ENCODE data around the gene SRXN1.

Gene SRXN1

DNA sequence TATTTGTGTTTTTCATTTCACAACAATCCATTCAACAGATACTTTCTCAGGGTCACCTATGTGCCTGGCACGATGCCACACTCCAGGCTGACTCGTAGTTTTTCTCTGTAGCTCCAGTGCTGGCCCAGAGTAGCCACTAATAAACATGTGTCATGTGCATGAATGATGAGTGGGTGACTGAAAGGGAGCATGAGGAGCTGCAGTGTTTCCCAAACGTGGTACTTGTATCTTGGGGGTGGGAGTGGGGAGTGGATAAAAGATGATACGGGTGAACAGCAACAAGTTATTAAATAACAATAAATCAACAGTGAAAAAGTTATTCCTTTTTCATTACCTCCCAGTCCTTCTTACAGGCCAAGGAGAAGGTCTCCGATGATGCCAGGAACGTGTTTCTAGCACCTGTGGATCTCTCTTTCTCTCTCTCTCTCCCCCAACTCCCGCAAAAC lies 17.1 kb downstream of the SRXN1 start:
- Histone ChIP-seq H3K9ac (ENCODE audit: low read depth in 1 of 2, low read length in 2 of 2) (no peak overlapping the region), H3K4me1 (ENCODE audit: control insufficient read depth in 2 of 2, insufficient read depth in 2 of 2, low read length in 2 of 2) (no peaks in the 10 kb centered on the region), H3K27ac (ENCODE audit: low read depth in 2 of 2, low read length in 2 of 2) (no peak overlapping the region), H3K9me3 (ENCODE audit: control insufficient read depth in 2 of 2, low read length in 2 of 2) (no peaks in the 10 kb centered on the region), H3K36me3 (ENCODE audit: control insufficient read depth in 2 of 2, insufficient read depth in 2 of 2, low read length in 2 of 2) (no peaks in the 10 kb centered on the region), H3K27me3 (ENCODE audit: control insufficient read depth in 2 of 2, insufficient read depth in 2 of 2, low read length in 2 of 2) (peaks cover 0 to 6% of the 10 kb centered on the region in 2 donors), H3K4me3 (ENCODE audit: low read length in 2 of 2) (no peak overlapping the region)

DNA sequence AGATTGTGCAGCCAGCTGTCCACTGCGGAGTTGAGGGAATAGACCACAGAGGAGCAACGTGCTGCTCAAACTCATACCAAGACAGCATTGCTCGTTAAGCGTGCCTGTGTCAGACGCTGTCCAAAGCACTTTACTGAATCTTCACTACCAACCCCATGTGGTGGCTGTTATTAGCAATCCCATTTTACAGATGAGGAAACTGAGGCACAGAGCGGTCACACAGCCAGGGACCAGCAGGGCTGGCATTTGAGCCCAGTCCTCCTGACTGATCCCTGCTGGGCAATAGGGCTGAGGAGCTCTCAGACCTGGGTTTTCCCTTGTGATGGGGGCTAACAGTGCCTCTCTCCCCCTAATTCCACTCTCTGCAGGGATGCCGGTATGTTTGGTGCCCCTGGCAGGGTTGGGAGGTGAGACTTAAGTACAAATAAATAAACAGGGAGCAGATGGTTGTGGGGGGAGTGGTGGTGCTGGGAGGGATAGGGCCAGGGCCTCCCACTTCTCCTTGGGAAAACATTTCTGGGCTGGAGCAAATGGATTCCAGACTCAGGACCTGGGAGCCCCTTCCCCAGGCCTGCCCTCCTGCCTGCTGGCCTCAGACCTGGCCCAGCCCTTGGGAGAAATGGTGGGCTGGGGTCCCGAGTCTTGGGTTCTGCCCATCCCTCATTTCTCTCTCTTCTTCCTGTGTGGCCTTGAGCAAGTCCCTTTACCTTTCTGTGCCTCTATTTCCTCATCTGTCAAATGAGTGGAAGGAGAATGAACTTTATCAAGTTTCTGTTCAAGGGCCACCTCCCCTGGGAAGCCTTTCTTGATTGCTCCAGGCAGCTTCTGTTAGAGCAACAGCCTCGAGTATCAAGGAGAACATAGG lies 17.7 kb downstream of the SRXN1 start:
- no peak overlapping the region for H3K27ac ChIP-seq (ENCODE audit: low read depth in 2 of 2, low read length in 2 of 2)
- H3K4me1 ChIP-seq (ENCODE audit: control insufficient read depth in 2 of 2, insufficient read depth in 2 of 2, low read length in 2 of 2): no peaks in the 10 kb centered on the region
- H3K36me3 ChIP-seq (ENCODE audit: control insufficient read depth in 2 of 2, insufficient read depth in 2 of 2, low read length in 2 of 2): no peaks in the 10 kb centered on the region
- H3K9me3 ChIP-seq (ENCODE audit: control insufficient read depth in 2 of 2, low read length in 2 of 2): no peaks in the 10 kb centered on the region
- H3K9ac ChIP-seq (ENCODE audit: low read depth in 1 of 2, low read length in 2 of 2): no peak overlapping the region
- H3K27me3 ChIP-seq (ENCODE audit: control insufficient read depth in 2 of 2, insufficient read depth in 2 of 2, low read length in 2 of 2): peaks cover 0 to 6% of the 10 kb centered on the region in 2 donors
- H3K4me3 ChIP-seq (ENCODE audit: low read length in 2 of 2): no peak overlapping the region

DNA sequence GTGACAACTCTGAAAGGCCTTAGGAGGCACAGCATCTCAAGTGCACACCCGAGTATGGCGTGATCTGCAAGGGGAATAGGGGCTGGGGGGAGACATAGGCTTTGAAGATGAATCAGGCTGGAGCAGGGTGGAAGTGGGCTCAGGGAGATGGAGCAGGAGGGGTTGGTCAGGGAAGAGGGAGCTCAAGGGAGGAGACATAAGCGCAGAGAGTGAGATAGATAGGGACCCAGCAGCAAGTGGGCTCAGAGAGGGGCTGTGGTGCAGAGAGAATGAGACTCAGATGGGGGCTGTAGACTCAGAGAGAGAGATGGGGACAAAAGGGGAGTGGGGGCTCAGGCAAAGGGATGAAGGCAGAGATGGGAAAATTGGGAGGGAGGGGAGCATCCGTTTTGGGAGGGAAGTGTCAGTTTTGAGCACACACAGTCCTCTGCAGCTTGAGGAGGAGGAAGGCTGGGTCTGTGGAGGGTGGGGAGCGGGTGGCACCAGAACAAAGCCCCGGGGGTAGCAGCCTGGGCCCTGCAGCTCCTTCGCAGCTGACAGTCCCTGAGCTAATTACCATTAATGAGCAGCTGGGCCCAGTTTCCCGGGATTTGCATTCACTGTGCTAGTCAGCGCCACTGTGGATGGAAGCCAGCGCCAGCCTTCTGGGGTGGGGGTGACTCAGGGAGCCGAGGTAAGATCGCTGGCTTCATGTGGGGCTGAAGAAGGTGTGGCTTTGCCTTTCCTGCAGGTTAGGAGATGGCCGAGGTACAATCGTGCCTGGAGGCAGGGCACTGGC lies 18.7 kb downstream of the SRXN1 start:
- Histone ChIP-seq H3K9me3 (ENCODE audit: control insufficient read depth in 2 of 2, low read length in 2 of 2) (no peaks in the 10 kb centered on the region), H3K9ac (ENCODE audit: low read depth in 1 of 2, low read length in 2 of 2) (no peak overlapping the region), H3K4me1 (ENCODE audit: control insufficient read depth in 2 of 2, insufficient read depth in 2 of 2, low read length in 2 of 2) (no peaks in the 10 kb centered on the region), H3K36me3 (ENCODE audit: control insufficient read depth in 2 of 2, insufficient read depth in 2 of 2, low read length in 2 of 2) (no peaks in the 10 kb centered on the region), H3K27me3 (ENCODE audit: control insufficient read depth in 2 of 2, insufficient read depth in 2 of 2, low read length in 2 of 2) (peaks cover 0 to 6% of the 10 kb centered on the region in 2 donors), H3K4me3 (ENCODE audit: low read length in 2 of 2) (no peak overlapping the region), H3K27ac (ENCODE audit: low read depth in 2 of 2, low read length in 2 of 2) (no peak overlapping the region)

DNA sequence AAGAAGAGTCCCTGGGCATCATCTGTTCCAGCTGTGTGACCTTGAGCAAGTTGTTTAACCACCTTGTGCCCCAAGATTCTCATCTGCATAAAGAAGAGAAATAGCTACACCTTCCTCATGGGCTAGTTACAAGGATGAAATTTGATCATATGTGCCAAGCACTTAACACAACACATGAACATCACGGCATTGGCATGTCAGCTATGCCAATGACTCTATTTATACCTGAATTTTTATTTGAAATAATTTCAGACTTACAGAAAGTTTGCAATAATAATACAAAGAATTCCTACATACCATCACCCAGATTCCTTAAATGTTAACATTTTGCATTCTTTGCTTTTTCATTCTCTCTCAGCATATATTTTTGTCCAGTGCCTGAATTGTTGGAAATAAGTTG lies 21.9 kb downstream of the SRXN1 start:
- peaks cover 0 to 8% of the 10 kb centered on the region in 2 donors for H3K27me3 ChIP-seq (ENCODE audit: control insufficient read depth in 2 of 2, insufficient read depth in 2 of 2, low read length in 2 of 2)
- no peak overlapping the region for H3K4me3 ChIP-seq (ENCODE audit: low read length in 2 of 2)
- H3K4me1 ChIP-seq (ENCODE audit: control insufficient read depth in 2 of 2, insufficient read depth in 2 of 2, low read length in 2 of 2): no peaks in the 10 kb centered on the region
- H3K27ac ChIP-seq (ENCODE audit: low read depth in 2 of 2, low read length in 2 of 2): no peak overlapping the region
- H3K9ac ChIP-seq (ENCODE audit: low read depth in 1 of 2, low read length in 2 of 2): no peak overlapping the region
- H3K9me3 ChIP-seq (ENCODE audit: control insufficient read depth in 2 of 2, low read length in 2 of 2): no peaks in the 10 kb centered on the region
- no peaks in the 10 kb centered on the region for H3K36me3 ChIP-seq (ENCODE audit: control insufficient read depth in 2 of 2, insufficient read depth in 2 of 2, low read length in 2 of 2)

DNA sequence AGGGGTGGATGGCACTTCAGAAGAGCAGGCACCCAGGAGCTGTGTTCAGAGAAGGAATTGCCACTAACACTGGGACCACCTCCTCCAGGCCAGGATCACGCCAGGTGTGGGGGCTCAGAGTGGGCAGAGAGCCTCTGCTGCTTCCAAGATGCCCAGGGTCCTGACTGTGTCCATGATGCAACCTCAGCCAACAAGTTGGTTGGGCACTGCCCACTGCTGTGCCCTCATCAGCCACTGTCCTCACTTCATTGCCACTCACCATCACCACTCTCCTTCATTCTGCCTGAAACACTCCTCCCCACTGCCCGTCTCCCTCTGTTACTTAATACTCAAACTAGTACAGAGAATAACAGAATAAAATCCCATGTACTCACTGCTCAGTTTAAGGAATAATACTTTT lies 26.4 kb downstream of the SRXN1 start:
- Histone ChIP-seq H3K27ac (ENCODE audit: low read depth in 2 of 2, low read length in 2 of 2) (no peak overlapping the region), H3K4me1 (ENCODE audit: control insufficient read depth in 2 of 2, insufficient read depth in 2 of 2, low read length in 2 of 2) (no peaks in the 10 kb centered on the region), H3K36me3 (ENCODE audit: control insufficient read depth in 2 of 2, insufficient read depth in 2 of 2, low read length in 2 of 2) (no peaks in the 10 kb centered on the region), H3K27me3 (ENCODE audit: control insufficient read depth in 2 of 2, insufficient read depth in 2 of 2, low read length in 2 of 2) (peaks cover 9 to 10% of the 10 kb centered on the region in 2 donors), H3K4me3 (ENCODE audit: low read length in 2 of 2) (no peak overlapping the region), H3K9ac (ENCODE audit: low read depth in 1 of 2, low read length in 2 of 2) (no peak overlapping the region), H3K9me3 (ENCODE audit: control insufficient read depth in 2 of 2, low read length in 2 of 2) (no peaks in the 10 kb centered on the region)

DNA sequence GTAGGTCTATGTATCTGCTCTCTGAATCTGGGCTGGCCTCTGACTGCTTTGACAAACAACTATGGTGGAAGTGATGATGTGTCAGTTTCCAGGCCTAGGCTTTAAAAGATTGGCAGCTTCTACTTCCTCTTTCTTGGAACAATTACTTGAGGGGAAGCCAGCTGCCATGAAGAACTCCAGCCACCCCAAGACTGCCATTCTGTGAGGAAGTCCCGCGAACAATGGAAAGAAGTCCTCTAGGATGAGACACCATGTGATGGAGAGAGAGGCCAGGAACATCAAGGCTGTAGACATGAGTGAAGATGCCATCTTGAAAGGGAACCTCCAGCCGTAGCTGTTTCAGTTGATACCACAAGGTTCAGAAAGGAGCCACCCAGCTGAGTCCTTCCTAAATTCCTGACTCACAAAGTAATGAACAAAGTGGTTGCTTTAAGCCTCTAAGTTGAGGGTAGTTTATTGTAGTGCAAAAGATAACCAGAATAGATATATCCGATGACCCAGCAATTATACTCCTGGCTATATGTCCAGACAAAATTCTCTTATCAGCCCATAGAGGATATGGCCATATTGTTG lies 27.6 kb downstream of the SRXN1 start:
- H3K27me3 ChIP-seq (ENCODE audit: control insufficient read depth in 2 of 2, insufficient read depth in 2 of 2, low read length in 2 of 2): peaks cover 9 to 10% of the 10 kb centered on the region in 2 donors
- no peak overlapping the region for H3K9ac ChIP-seq (ENCODE audit: low read depth in 1 of 2, low read length in 2 of 2)
- H3K36me3 ChIP-seq (ENCODE audit: control insufficient read depth in 2 of 2, insufficient read depth in 2 of 2, low read length in 2 of 2): no peaks in the 10 kb centered on the region
- no peak overlapping the region for H3K27ac ChIP-seq (ENCODE audit: low read depth in 2 of 2, low read length in 2 of 2)
- H3K9me3 ChIP-seq (ENCODE audit: control insufficient read depth in 2 of 2, low read length in 2 of 2): no peaks in the 10 kb centered on the region
- H3K4me1 ChIP-seq (ENCODE audit: control insufficient read depth in 2 of 2, insufficient read depth in 2 of 2, low read length in 2 of 2): no peaks in the 10 kb centered on the region
- no peak overlapping the region for H3K4me3 ChIP-seq (ENCODE audit: low read length in 2 of 2)

DNA sequence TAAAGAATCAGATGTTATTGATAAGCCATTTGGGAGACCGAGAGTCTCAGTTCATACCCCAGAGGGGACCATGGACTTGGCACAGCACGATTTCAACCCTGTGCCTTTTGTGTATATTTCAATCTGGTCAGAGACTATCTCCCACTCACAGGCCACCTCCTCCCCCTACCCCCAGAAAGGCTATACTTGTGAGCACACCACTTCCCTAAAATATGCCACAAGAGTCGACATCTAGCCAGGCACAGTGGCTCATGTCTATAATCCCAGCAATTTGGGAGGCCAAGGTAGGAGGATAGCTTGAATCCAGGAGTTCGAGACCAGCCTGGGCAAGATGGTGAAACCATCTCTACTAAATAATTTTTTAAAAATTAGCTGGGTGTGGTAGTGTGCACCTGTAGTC lies 29.3 kb downstream of the SRXN1 start:
- H3K36me3 ChIP-seq (ENCODE audit: control insufficient read depth in 2 of 2, insufficient read depth in 2 of 2, low read length in 2 of 2): no peaks in the 10 kb centered on the region
- H3K9me3 ChIP-seq (ENCODE audit: control insufficient read depth in 2 of 2, low read length in 2 of 2): no peaks in the 10 kb centered on the region
- H3K4me3 ChIP-seq (ENCODE audit: low read length in 2 of 2): no peak overlapping the region
- H3K27ac ChIP-seq (ENCODE audit: low read depth in 2 of 2, low read length in 2 of 2): no peak overlapping the region
- no peak overlapping the region for H3K9ac ChIP-seq (ENCODE audit: low read depth in 1 of 2, low read length in 2 of 2)
- peaks cover 9 to 10% of the 10 kb centered on the region in 2 donors for H3K27me3 ChIP-seq (ENCODE audit: control insufficient read depth in 2 of 2, insufficient read depth in 2 of 2, low read length in 2 of 2)
- H3K4me1 ChIP-seq (ENCODE audit: control insufficient read depth in 2 of 2, insufficient read depth in 2 of 2, low read length in 2 of 2): no peaks in the 10 kb centered on the region

DNA sequence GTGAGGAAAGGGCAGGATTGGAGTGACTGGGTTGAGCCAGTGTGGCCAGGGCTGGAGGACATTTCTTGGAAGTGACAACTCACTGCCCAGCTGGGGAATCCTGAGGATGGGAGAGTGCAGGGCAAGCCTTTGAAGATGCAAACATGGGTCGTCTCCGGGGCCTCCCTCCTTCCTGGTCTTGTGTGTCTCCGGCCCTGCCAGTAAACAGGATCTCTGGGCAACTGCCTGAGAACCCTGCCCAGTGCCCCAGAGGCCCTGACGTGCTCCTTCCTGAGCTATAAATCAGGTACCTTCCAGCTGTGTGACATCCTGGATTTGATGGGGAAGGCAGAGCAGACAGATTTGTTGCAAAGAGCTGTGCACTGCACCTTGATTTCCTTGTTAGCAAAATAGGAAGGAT lies 30.0 kb downstream of the SRXN1 start:
- Histone ChIP-seq H3K4me3 (ENCODE audit: low read length in 2 of 2) (no peak overlapping the region), H3K27me3 (ENCODE audit: control insufficient read depth in 2 of 2, insufficient read depth in 2 of 2, low read length in 2 of 2) (peaks cover 9 to 10% of the 10 kb centered on the region in 2 donors), H3K36me3 (ENCODE audit: control insufficient read depth in 2 of 2, insufficient read depth in 2 of 2, low read length in 2 of 2) (no peaks in the 10 kb centered on the region), H3K9ac (ENCODE audit: low read depth in 1 of 2, low read length in 2 of 2) (no peak overlapping the region), H3K4me1 (ENCODE audit: control insufficient read depth in 2 of 2, insufficient read depth in 2 of 2, low read length in 2 of 2) (no peaks in the 10 kb centered on the region), H3K9me3 (ENCODE audit: control insufficient read depth in 2 of 2, low read length in 2 of 2) (peaks cover 0 to 3% of the 10 kb centered on the region in 2 donors), H3K27ac (ENCODE audit: low read depth in 2 of 2, low read length in 2 of 2) (no peak overlapping the region)

DNA sequence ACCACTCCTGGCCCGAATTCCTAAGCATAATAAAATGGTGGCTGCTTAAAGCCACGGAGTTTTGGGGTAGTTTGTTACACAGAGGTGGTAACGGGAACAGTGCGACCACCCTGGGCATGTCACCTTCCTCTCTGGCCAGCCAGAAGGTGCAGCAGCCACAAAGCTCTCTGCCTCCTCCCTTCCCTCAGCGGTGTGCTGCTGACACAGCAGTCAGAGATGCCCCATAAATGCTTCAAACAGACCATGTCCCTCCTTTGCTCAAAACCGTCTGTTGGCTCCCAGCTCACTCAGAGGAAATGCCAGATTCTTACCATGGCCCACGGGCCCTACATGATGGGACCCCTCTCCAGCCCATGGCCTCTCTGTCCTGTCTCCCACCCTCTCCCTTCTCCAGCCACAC lies 30.8 kb downstream of the SRXN1 start:
- Histone ChIP-seq H3K9ac (ENCODE audit: low read depth in 1 of 2, low read length in 2 of 2) (no peak overlapping the region), H3K4me3 (ENCODE audit: low read length in 2 of 2) (no peak overlapping the region), H3K4me1 (ENCODE audit: control insufficient read depth in 2 of 2, insufficient read depth in 2 of 2, low read length in 2 of 2) (no peaks in the 10 kb centered on the region), H3K27me3 (ENCODE audit: control insufficient read depth in 2 of 2, insufficient read depth in 2 of 2, low read length in 2 of 2) (peaks cover 7 to 9% of the 10 kb centered on the region in 2 donors), H3K9me3 (ENCODE audit: control insufficient read depth in 2 of 2, low read length in 2 of 2) (peaks cover 0 to 4% of the 10 kb centered on the region in 2 donors), H3K27ac (ENCODE audit: low read depth in 2 of 2, low read length in 2 of 2) (no peak overlapping the region), H3K36me3 (ENCODE audit: control insufficient read depth in 2 of 2, insufficient read depth in 2 of 2, low read length in 2 of 2) (no peaks in the 10 kb centered on the region)
